ENCODE results near the gene CLEC4G.

- TF ChIP-seq CTCF (IDR thresholded peaks at IDR 0.05) (no peak), POLR2AphosphoS5 (IDR thresholded peaks at IDR 0.05) (no peak), EP300 (IDR thresholded peaks at IDR 0.05) (no peak), POLR2A (IDR thresholded peaks at IDR 0.05) (no peak)
These were observed 6.1 kb upstream of the CLEC4G start for GRCh38 chr19:7738023-7738422.
